Adipocyte (in vitro differentiated cells): ENCODE data around the gene NOS1AP.
A peak's percentile ranks its signal among the peaks of the same experiment; 100 is the strongest.
"Not testable (repeated sequence)": the region's sequence is repeated elsewhere in the genome, so short reads cannot be mapped to it uniquely, and the experiment has no call there.

Experiments used
- DNase-seq: peaks from one replicate; pipeline ENCODE4 v3.0.0-alpha.2; 2015; ENCODE audit warnings: low read depth
- H3K27me3 ChIP-seq: replicated peaks from 2 replicates; pipeline ENCODE4 v1.7.0; 2013; ENCODE audit warnings: mild to moderate bottlenecking, low read length, moderate library complexity; ENCODE audit not compliant: control insufficient read depth, insufficient read depth
- H3K36me3 ChIP-seq: 2 replicates; pipeline ENCODE4 v1.7.0; 2013; ENCODE audit warnings: low read length, mild to moderate bottlenecking, moderate library complexity; ENCODE audit not compliant: control insufficient read depth, insufficient read depth, severe bottlenecking
- H3K4me1 ChIP-seq: 2 replicates; pipeline ENCODE4 v1.7.0; 2013; ENCODE audit warnings: mild to moderate bottlenecking, low read length, moderate library complexity; ENCODE audit not compliant: control insufficient read depth, insufficient read depth
- H3K4me3 ChIP-seq: 2 replicates; pipeline ENCODE4 v1.7.0; 2013; ENCODE audit warnings: mild to moderate bottlenecking, low read length, moderate library complexity
- H3K9ac ChIP-seq: 2 replicates; pipeline ENCODE4 v1.7.0; 2013; ENCODE audit warnings: mild to moderate bottlenecking, low read length, moderate library complexity
- H3K9me3 ChIP-seq: 2 replicates; pipeline ENCODE4 v1.7.0; 2013; ENCODE audit warnings: mild to moderate bottlenecking, low read length, moderate library complexity; ENCODE audit not compliant: control insufficient read depth

NOS1AP gene

GRCh38 chr1:162033428-162033827, 36.1 kb upstream of the NOS1AP start:
- no peak for DNase-seq
- H3K36me3 ChIP-seq: no peaks in the 10 kb centered on the region
- H3K4me1 ChIP-seq: peaks cover 2% of the 10 kb centered on the region
- no peak overlapping the region for H3K4me3 ChIP-seq
- H3K9me3 ChIP-seq: no peaks in the 10 kb centered on the region
- H3K27me3 ChIP-seq: no peaks in the 10 kb centered on the region
- no peak overlapping the region for H3K9ac ChIP-seq

- Histone ChIP-seq H3K4me1 (peaks cover 2% of the 10 kb centered on the region), H3K27me3 (no peaks in the 10 kb centered on the region), H3K9me3 (no peaks in the 10 kb centered on the region), H3K9ac (no peak overlapping the region), H3K36me3 (no peaks in the 10 kb centered on the region), H3K4me3 (no peak overlapping the region)
- no peak for DNase-seq
Observed at GRCh38 chr1:162035241-162035640, 34.2 kb upstream of the NOS1AP start.

- DNase-seq: peak; percentile 34
- no peaks in the 10 kb centered on the region for H3K27me3 ChIP-seq
- H3K9me3 ChIP-seq: no peaks in the 10 kb centered on the region
- no peak overlapping the region for H3K9ac ChIP-seq
- peaks cover 2% of the 10 kb centered on the region for H3K4me1 ChIP-seq
- H3K4me3 ChIP-seq: no peak overlapping the region
- H3K36me3 ChIP-seq: no peaks in the 10 kb centered on the region
Observed at GRCh38 chr1:162036163-162036562, 33.3 kb upstream of the NOS1AP start.

- Histone ChIP-seq H3K9me3 (no peaks in the 10 kb centered on the region), H3K9ac (no peak overlapping the region), H3K36me3 (no peaks in the 10 kb centered on the region), H3K4me3 (no peak overlapping the region), H3K27me3 (no peaks in the 10 kb centered on the region), H3K4me1 (peaks cover 2% of the 10 kb centered on the region)
- DNase-seq: no peak
Observed at GRCh38 chr1:162038624-162039023, 30.9 kb upstream of the NOS1AP start.

GRCh38 chr1:162040001-162040400, 29.5 kb upstream of the NOS1AP start:
- no peaks in the 10 kb centered on the region for H3K9me3 ChIP-seq
- no peaks in the 10 kb centered on the region for H3K36me3 ChIP-seq
- peaks cover 2% of the 10 kb centered on the region for H3K4me1 ChIP-seq
- no peaks in the 10 kb centered on the region for H3K27me3 ChIP-seq
- no peak overlapping the region for H3K9ac ChIP-seq
- DNase-seq: no peak
- no peak overlapping the region for H3K4me3 ChIP-seq

GRCh38 chr1:162040657-162041056, 28.8 kb upstream of the NOS1AP start:
- H3K9me3 ChIP-seq: no peaks in the 10 kb centered on the region
- no peak overlapping the region for H3K4me3 ChIP-seq
- peak; percentile 61 for DNase-seq
- no peaks in the 10 kb centered on the region for H3K27me3 ChIP-seq
- H3K36me3 ChIP-seq: no peaks in the 10 kb centered on the region
- H3K4me1 ChIP-seq: peaks cover 2% of the 10 kb centered on the region
- no peak overlapping the region for H3K9ac ChIP-seq

- Histone ChIP-seq H3K27me3 (no peaks in the 10 kb centered on the region), H3K4me3 (no peak overlapping the region), H3K9me3 (no peaks in the 10 kb centered on the region), H3K36me3 (no peaks in the 10 kb centered on the region), H3K9ac (no peak overlapping the region), H3K4me1 (no peaks in the 10 kb centered on the region)
- no peak for DNase-seq
Observed at GRCh38 chr1:162042361-162042760, 27.1 kb upstream of the NOS1AP start.

- no peak for DNase-seq
- Histone ChIP-seq H3K27me3 (no peaks in the 10 kb centered on the region), H3K4me1 (no peaks in the 10 kb centered on the region), H3K4me3 (no peak overlapping the region), H3K36me3 (no peaks in the 10 kb centered on the region), H3K9ac (no peak overlapping the region), H3K9me3 (no peaks in the 10 kb centered on the region)
Observed at GRCh38 chr1:162046921-162047320, 22.6 kb upstream of the NOS1AP start.

GRCh38 chr1:162053949-162054348, 15.5 kb upstream of the NOS1AP start:
- not testable (repeated sequence) for H3K27me3 ChIP-seq, DNase-seq, H3K4me1 ChIP-seq, H3K36me3 ChIP-seq, H3K9ac ChIP-seq, H3K9me3 ChIP-seq, H3K4me3 ChIP-seq

- Histone ChIP-seq H3K4me3 (no peak overlapping the region), H3K9ac (peak overlapping the region; percentile 23), H3K27me3 (peaks cover 2% of the 10 kb centered on the region), H3K4me1 (peaks cover 8% of the 10 kb centered on the region), H3K9me3 (no peaks in the 10 kb centered on the region), H3K36me3 (no peaks in the 10 kb centered on the region)
- peak; percentile 56 for DNase-seq
Observed at GRCh38 chr1:162055062-162055461, 14.4 kb upstream of the NOS1AP start.

GRCh38 chr1:162056043-162056442, 13.4 kb upstream of the NOS1AP start:
- Histone ChIP-seq H3K36me3 (no peaks in the 10 kb centered on the region), H3K4me1 (peaks cover 8% of the 10 kb centered on the region), H3K27me3 (peaks cover 8% of the 10 kb centered on the region), H3K9ac (no peak overlapping the region), H3K4me3 (no peak overlapping the region), H3K9me3 (no peaks in the 10 kb centered on the region)
- DNase-seq: peak; percentile 85

- Histone ChIP-seq H3K9me3 (no peaks in the 10 kb centered on the region), H3K9ac (no peak overlapping the region), H3K27me3 (peaks cover 8% of the 10 kb centered on the region), H3K36me3 (no peaks in the 10 kb centered on the region), H3K4me1 (peaks cover 8% of the 10 kb centered on the region), H3K4me3 (no peak overlapping the region)
- DNase-seq: no peak
Observed at GRCh38 chr1:162056579-162056978, 12.9 kb upstream of the NOS1AP start.
